ENCODE data around the gene PRMT3. TPM values are rescaled to one million over a fixed set of nuclear protein-coding genes. Genes with fewer than 3 reads are reported as not detected.
"Not testable (repeated sequence)": the region's sequence is repeated elsewhere in the genome, so short reads cannot be mapped to it uniquely, and the experiment has no call there.

The PRMT3 gene
- total and polyA plus RNA-seq, 2 donors = 9.4 to 25.5 TPM

GRCh38 chr11:20457001-20457799 lies 69.7 kb downstream of the PRMT3 start:
- Histone ChIP-seq H3K36me3 (ENCODE audit: insufficient read depth) (no peaks in the 10 kb centered on the region), H3K4me3 (ENCODE audit: low read depth, low read length) (no peak overlapping the region), H3K4me1 (ENCODE audit: insufficient read depth) (no peaks in the 10 kb centered on the region), H3K27ac (ENCODE audit: low read depth) (no peak overlapping the region)
- WGBS = 94% methylated on average over 4 of the region's 4 CpGs
- no peak for DNase-seq (ENCODE audit: extremely low spot score)

- H3K27ac ChIP-seq (ENCODE audit: low read depth) = no peak overlapping the region
- no peak overlapping the region for H3K4me3 ChIP-seq (ENCODE audit: low read depth, low read length)
- no peaks in the 10 kb centered on the region for H3K4me1 ChIP-seq (ENCODE audit: insufficient read depth)
- 78% methylated on average over 3 of the region's 3 CpGs for WGBS
- no peak for DNase-seq (ENCODE audit: extremely low spot score)
- no peaks in the 10 kb centered on the region for H3K36me3 ChIP-seq (ENCODE audit: insufficient read depth)
These were observed 70.6 kb downstream of the PRMT3 start for GRCh38 chr11:20457934-20458680.

DNA sequence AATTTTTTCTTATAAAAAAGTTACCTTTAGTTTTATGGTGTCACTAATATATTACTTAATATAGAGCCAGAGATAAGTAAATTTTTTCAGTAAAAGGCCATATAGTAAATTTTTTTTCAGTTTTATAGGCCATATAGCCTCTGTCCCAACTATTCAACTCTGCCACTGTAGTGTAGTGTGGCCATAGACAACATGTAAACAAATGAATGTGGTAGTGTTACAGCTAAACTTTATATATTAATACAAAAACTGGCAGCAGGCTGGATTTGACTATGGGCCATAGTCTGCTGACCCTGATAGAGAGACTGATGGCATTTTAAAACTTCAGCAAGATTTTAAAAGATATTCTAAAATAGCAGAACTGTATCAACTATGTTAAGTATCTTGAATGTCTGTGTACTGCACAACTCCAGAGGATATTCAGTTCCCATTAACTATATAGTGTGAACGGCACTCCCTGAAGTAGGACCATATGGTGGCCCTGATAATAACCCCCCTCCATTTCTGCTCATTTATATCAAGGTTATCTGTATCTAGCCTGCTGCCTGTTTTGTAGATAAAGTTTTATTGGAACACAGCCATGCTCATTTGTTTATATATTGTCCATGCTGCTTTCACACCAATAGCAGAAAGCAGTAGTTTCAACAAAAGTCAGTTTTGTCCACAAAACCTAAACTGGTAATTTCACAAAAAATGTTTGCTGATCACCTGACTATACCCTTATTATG lies 71.6 kb downstream of the PRMT3 start:
- WGBS = 66% methylated on average over 1 of the region's 1 CpG

DNA sequence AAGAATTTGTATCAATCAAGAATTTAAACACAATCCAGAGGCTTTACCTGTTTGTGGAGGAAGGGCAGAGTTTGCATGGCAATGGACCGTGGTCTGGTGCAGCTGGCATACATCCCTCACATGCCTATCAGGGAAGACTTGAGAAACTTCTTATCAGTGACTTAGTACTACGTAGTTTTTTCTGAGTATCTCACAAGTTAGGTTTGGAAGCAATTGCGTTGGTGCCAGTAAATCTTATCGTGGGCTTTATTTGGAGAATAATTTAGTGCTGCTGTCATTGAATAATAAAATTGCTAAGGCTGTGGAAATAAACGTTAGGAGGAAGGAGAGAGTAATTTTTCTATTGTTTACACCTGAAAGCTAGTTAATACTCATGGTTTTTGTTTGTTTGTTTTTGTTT lies 72.3 kb downstream of the PRMT3 start:
- Histone ChIP-seq H3K27ac (ENCODE audit: low read depth) (no peak overlapping the region), H3K4me1 (ENCODE audit: insufficient read depth) (no peaks in the 10 kb centered on the region), H3K4me3 (ENCODE audit: low read depth, low read length) (no peak overlapping the region), H3K36me3 (ENCODE audit: insufficient read depth) (no peaks in the 10 kb centered on the region)
- WGBS = 26% methylated on average over 5 of the region's 5 CpGs
- DNase-seq (ENCODE audit: extremely low spot score) = no peak

More for the DNA sequence above, 71.6 kb downstream of the PRMT3 start:
- Histone ChIP-seq H3K4me1 (ENCODE audit: insufficient read depth) (no peaks in the 10 kb centered on the region), H3K36me3 (ENCODE audit: insufficient read depth) (no peaks in the 10 kb centered on the region), H3K4me3 (ENCODE audit: low read depth, low read length) (no peak overlapping the region), H3K27ac (ENCODE audit: low read depth) (no peak overlapping the region)
- no peak for DNase-seq (ENCODE audit: extremely low spot score)

GRCh38 chr11:20464518-20464917 lies 77.0 kb downstream of the PRMT3 start:
- DNase-seq (ENCODE audit: extremely low spot score) = no peak
- WGBS = 79% methylated on average over 2 of the region's 2 CpGs

DNA sequence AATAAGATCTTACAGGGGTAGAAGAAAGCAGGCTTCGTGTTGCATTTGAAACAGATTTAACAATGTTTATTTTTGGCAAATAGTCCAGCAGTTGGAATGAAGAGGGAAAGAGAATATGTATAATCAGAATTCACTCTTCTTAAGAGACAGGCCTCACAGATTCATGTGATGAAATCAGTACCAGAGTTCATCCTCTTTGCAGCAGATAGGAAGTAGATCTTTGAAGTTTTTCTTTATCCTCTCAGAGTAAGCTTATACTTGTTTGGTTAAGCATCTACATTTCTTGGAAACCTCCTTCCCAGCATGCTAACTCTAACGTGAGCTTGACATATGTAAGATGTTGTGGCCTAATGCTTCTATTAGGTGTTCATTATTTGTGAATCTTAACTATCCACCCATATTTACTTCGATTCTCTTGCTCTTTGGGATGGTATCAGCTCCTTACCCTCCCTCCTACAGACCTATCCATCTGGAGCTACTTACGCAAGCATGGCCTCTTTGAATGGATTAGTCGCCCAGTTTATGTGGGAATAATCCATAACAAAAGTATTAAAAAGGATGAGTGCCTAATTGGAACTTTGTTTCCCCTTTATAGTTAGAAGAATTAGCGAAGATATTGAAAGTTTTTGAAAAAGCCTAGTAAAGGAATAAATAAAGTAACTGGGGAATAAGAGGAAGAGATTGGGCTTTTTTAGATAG lies 80.1 kb downstream of the PRMT3 start:
- H3K36me3 ChIP-seq (ENCODE audit: insufficient read depth) = peaks cover 2% of the 10 kb centered on the region
- 67% methylated on average over 6 of the region's 6 CpGs for WGBS
- no peak for DNase-seq (ENCODE audit: extremely low spot score)
- no peak overlapping the region for H3K27ac ChIP-seq (ENCODE audit: low read depth)
- no peaks in the 10 kb centered on the region for H3K4me1 ChIP-seq (ENCODE audit: insufficient read depth)
- no peak overlapping the region for H3K4me3 ChIP-seq (ENCODE audit: low read depth, low read length)

More at GRCh38 chr11:20464518-20464917, 77.0 kb downstream of the PRMT3 start:
- H3K4me1 ChIP-seq (ENCODE audit: insufficient read depth) = no peaks in the 10 kb centered on the region
- H3K36me3 ChIP-seq (ENCODE audit: insufficient read depth) = no peaks in the 10 kb centered on the region
- no peak overlapping the region for H3K4me3 ChIP-seq (ENCODE audit: low read depth, low read length)
- no peak overlapping the region for H3K27ac ChIP-seq (ENCODE audit: low read depth)

- DNase-seq (ENCODE audit: extremely low spot score) = no peak
- WGBS = 96% methylated on average over 4 of the region's 4 CpGs
- H3K4me1 ChIP-seq (ENCODE audit: insufficient read depth) = no peaks in the 10 kb centered on the region
- peaks cover 2% of the 10 kb centered on the region for H3K36me3 ChIP-seq (ENCODE audit: insufficient read depth)
- H3K4me3 ChIP-seq (ENCODE audit: low read depth, low read length) = no peak overlapping the region
- no peak overlapping the region for H3K27ac ChIP-seq (ENCODE audit: low read depth)
These were observed 82.8 kb downstream of the PRMT3 start for GRCh38 chr11:20470348-20470747.

- H3K27ac ChIP-seq (ENCODE audit: low read depth); H3K4me3 ChIP-seq (ENCODE audit: low read depth, low read length); H3K36me3 ChIP-seq (ENCODE audit: insufficient read depth); H3K4me1 ChIP-seq (ENCODE audit: insufficient read depth); DNase-seq (ENCODE audit: extremely low spot score): not testable (repeated sequence)
These were observed 84.4 kb downstream of the PRMT3 start for GRCh38 chr11:20471929-20472328.

- WGBS = 88% methylated on average over 7 of the region's 7 CpGs
- peaks cover 2% of the 10 kb centered on the region for H3K36me3 ChIP-seq (ENCODE audit: insufficient read depth)
- no peak for DNase-seq (ENCODE audit: extremely low spot score)
- no peaks in the 10 kb centered on the region for H3K4me1 ChIP-seq (ENCODE audit: insufficient read depth)
- no peak overlapping the region for H3K27ac ChIP-seq (ENCODE audit: low read depth)
- H3K4me3 ChIP-seq (ENCODE audit: low read depth, low read length) = no peak overlapping the region
These were observed 86.8 kb downstream of the PRMT3 start for GRCh38 chr11:20474176-20474881.

GRCh38 chr11:20474882-20475517 lies 87.5 kb downstream of the PRMT3 start:
- Histone ChIP-seq H3K27ac (ENCODE audit: low read depth) (no peak overlapping the region), H3K4me3 (ENCODE audit: low read depth, low read length) (no peak overlapping the region), H3K4me1 (ENCODE audit: insufficient read depth) (no peaks in the 10 kb centered on the region), H3K36me3 (ENCODE audit: insufficient read depth) (peaks cover 2% of the 10 kb centered on the region)
- DNase-seq (ENCODE audit: extremely low spot score) = no peak
- WGBS = 96% methylated on average over 2 of the region's 2 CpGs

DNA sequence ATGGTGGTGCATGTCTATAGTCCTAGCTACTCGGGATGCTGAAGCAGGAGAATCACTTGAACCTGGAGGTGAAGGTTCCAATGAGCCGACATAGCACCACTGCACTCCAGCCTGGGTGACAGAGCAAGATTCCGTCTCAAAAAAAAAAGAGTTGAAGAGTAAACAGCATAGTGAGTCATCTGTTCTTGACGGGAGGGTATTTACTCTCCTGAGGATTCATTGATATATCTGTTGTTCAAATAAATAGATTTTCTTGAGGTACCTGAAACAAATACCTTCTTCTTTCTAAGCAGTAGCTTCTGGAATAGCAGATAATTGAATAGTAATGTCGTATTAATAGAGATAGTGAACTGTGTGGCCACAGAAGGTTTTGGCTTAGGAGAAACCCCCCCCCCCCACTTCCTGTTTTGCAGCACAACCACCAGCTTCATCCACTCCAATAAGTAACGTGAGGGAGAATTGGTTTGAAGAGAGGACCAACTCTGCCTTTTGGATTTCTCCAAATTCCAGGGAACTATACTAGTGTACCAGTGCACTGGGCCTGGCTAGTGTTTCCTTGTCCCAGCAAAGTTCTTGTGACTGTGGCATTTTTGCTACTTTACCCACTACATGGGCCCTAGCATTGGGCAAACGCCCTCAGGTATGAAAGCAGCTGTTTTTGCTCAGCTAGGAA lies 90.0 kb downstream of the PRMT3 start:
- Histone ChIP-seq H3K27ac (ENCODE audit: low read depth) (no peak overlapping the region), H3K4me1 (ENCODE audit: insufficient read depth) (no peaks in the 10 kb centered on the region), H3K4me3 (ENCODE audit: low read depth, low read length) (no peak overlapping the region), H3K36me3 (ENCODE audit: insufficient read depth) (no peaks in the 10 kb centered on the region)
- WGBS = 76% methylated on average over 7 of the region's 7 CpGs
- DNase-seq (ENCODE audit: extremely low spot score) = no peak

GRCh38 chr11:20479513-20479912 lies 92.0 kb downstream of the PRMT3 start:
- H3K27ac ChIP-seq (ENCODE audit: low read depth) = no peak overlapping the region
- H3K4me3 ChIP-seq (ENCODE audit: low read depth, low read length) = no peak overlapping the region
- H3K4me1 ChIP-seq (ENCODE audit: insufficient read depth) = no peaks in the 10 kb centered on the region
- DNase-seq (ENCODE audit: extremely low spot score) = no peak
- no peaks in the 10 kb centered on the region for H3K36me3 ChIP-seq (ENCODE audit: insufficient read depth)
- 89% methylated on average over 6 of the region's 6 CpGs for WGBS

All from urinary bladder (tissue), 4 donors.